Activated CD4-positive, alpha-beta T cell treated with anti-CD3 and anti-CD28 coated beads, Interleukin-2, amount 10 ng/mL, durations not matched to agents 24 days and 14 days (primary cell): Measurements from ENCODE around the gene ABRACL. TPM values are rescaled to one million over a fixed set of nuclear protein-coding genes. Genes with fewer than 3 reads are reported as not detected.
"Not testable (repeated sequence)": the region's sequence is repeated elsewhere in the genome, so short reads cannot be mapped to it uniquely, and the experiment has no call there.

ENCODE experiments used
- DNase-seq: peaks from one replicate; pipeline ENCODE4 v3.0.0; 2022
- H3K27ac Mint-ChIP-seq: one replicate; pipeline ENCODE4 v1.8.0; 2022; ENCODE audit warnings: mild to moderate bottlenecking, mixed read lengths
- H3K27me3 Mint-ChIP-seq: one replicate; pipeline ENCODE4 v1.8.0; 2022; ENCODE audit warnings: mixed read lengths
- H3K36me3 Mint-ChIP-seq: one replicate; pipeline ENCODE4 v1.8.0; 2022; ENCODE audit warnings: low read depth, mild to moderate bottlenecking, mixed read lengths
- H3K4me1 Mint-ChIP-seq: one replicate; pipeline ENCODE4 v1.8.0; 2021; ENCODE audit warnings: mixed read lengths
- H3K4me3 Mint-ChIP-seq: one replicate; pipeline ENCODE4 v1.8.0; 2022; ENCODE audit warnings: mild to moderate bottlenecking, moderate library complexity, mixed read lengths
- H3K9me3 Mint-ChIP-seq: one replicate; pipeline ENCODE4 v1.8.0; 2021; ENCODE audit warnings: mixed read lengths
- intact Hi-C: fragments of 100-400 bp; cut with micrococcal nuclease; formaldehyde crosslinking; loops from one replicate; pipeline ENCODE4 v1.15.1; 2023
- total RNA-seq: library from RNA; stranded (reverse); gene quantifications from 2 replicates; pipeline ENCODE4 v1.2.3, GENCODE V29; 2022

Gene ABRACL
- total RNA-seq, 1 donor from 2014 or later, result 134 TPM

DNA sequence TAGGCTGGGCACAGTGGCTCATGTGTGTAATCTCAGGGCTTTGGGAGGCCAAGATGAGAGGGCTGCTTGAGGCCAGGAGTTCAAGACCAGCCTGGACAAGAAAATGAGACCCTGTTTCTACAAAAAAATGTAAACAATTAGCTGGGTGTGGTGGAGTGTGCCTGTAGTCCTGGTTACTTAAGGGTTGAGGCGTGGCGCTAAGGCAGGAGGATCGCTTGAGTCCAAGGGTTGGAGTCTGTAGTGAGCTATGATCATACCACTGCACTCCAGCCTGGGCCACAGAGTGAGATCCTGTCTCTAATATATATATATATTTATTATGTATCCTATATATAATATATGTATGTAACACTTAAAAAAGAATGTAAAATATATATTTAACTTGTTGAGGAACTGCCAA is 7.9 kb upstream of the ABRACL start:
- Mint-ChIP-seq H3K27ac (no peak overlapping the region), H3K27me3 (no peaks in the 10 kb centered on the region), H3K4me1 (no peaks in the 10 kb centered on the region), H3K4me3 (no peak overlapping the region), H3K36me3 (no peaks in the 10 kb centered on the region), H3K9me3 (no peaks in the 10 kb centered on the region)
- intact Hi-C loops, result loop anchor here (10.0 kb wide), 1 partner anchor 224 kb away; no protein-coding TSS in a partner anchor
- DNase-seq, result peak; percentile 41

DNA sequence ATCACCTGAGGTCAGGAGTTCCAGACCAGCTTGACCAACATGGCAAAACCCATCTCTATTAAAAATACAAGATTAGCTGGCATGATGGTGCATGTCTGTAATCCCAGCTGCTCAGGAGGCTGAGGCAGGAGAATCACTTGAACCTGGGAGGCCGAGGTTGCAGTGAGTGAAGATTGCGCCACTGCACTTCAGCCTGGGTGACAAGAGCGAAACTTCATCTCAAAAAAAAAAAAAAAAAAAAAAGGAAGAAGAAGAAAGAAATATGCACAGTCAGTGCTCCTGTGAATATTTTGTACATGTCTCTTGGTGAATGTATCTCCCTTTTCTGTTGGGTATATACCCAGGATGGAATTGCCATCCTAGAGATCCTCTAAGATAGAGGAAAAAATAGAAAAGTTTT is 3.1 kb upstream of the ABRACL start:
- H3K36me3 Mint-ChIP-seq, DNase-seq, H3K27ac Mint-ChIP-seq, H3K9me3 Mint-ChIP-seq, H3K4me3 Mint-ChIP-seq, H3K27me3 Mint-ChIP-seq, H3K4me1 Mint-ChIP-seq: not testable (repeated sequence)
- intact Hi-C loops, result loop anchor here (5.0 to 10.0 kb wide), 2 partner anchors 137 to 219 kb away; no protein-coding TSS in a partner anchor

DNA sequence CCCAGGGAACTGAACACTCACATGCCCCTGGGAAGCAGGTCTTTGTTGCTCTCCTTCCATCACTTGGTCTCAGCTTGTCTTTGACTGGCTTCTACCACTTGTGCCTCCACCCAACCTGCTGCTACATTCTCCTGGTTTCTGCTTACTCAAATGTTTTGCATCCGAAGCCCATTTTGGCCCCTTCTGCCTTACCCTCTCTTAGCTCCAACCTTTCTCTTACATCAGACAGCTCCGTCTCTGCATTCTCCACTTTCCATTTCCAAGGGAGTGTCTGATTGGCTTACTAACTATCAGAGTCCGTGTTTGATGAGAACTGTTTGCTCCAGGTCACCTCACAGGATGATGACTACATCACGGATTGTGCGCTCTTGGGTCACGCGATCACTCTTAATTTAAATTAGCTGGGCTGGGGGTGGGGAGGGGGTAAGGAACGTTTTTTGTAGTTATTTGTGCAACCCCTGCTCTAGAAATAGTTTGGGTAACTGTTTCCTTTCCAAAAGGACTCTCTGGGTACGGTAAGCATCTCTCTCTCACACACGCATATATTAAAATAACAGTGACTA is 844 bp upstream of the ABRACL start:
- no peak overlapping the region for H3K4me3 Mint-ChIP-seq
- intact Hi-C loops, result loop anchor here (1.0 to 10.0 kb wide), 8 partner anchors 39 to 347 kb away; partner anchors contain the start of genes CITED2, HECA and REPS1

DNA sequence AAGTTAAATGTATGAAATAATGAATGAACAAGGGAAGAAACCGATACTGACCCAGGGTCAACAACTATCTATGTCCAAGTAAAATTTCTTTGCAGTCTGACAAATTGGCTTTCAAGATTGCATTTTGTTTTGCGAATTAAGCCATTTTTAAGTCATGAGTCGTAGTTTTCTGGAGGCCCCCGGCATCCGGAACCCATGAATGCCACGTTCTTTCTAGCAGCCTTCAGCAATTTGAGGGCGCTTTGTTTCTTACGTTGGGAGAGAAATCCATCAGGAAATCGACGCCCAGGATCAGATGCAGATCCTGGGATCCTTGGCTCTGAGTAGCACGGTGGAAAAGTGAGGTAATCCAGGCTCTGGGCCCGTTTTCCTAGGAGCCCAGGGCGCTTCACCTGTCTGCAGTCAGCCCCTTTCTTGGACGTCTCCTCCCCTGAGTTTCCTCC is 309 bp upstream of the ABRACL start:
- peaks cover 16% of the 10 kb centered on the region for H3K4me1 Mint-ChIP-seq
- peaks cover 4% of the 10 kb centered on the region for H3K36me3 Mint-ChIP-seq
- H3K27ac Mint-ChIP-seq, result peak overlapping the region; percentile 85
- no peak overlapping the region for H3K4me3 Mint-ChIP-seq
- no peaks in the 10 kb centered on the region for H3K27me3 Mint-ChIP-seq
- intact Hi-C loops, result loop anchor here (1.0 to 10.0 kb wide), 8 partner anchors 40 to 347 kb away; partner anchors contain the start of genes CITED2, HECA and REPS1
- no peak for DNase-seq
- H3K9me3 Mint-ChIP-seq, result no peaks in the 10 kb centered on the region

More for the DNA sequence above, 844 bp upstream of the ABRACL start:
- H3K4me1 Mint-ChIP-seq, result peaks cover 12% of the 10 kb centered on the region
- H3K27me3 Mint-ChIP-seq, result no peaks in the 10 kb centered on the region
- peak overlapping the region; percentile 85 for H3K27ac Mint-ChIP-seq
- H3K9me3 Mint-ChIP-seq, result no peaks in the 10 kb centered on the region
- DNase-seq, result peak; percentile 81
- peaks cover 2% of the 10 kb centered on the region for H3K36me3 Mint-ChIP-seq

DNA sequence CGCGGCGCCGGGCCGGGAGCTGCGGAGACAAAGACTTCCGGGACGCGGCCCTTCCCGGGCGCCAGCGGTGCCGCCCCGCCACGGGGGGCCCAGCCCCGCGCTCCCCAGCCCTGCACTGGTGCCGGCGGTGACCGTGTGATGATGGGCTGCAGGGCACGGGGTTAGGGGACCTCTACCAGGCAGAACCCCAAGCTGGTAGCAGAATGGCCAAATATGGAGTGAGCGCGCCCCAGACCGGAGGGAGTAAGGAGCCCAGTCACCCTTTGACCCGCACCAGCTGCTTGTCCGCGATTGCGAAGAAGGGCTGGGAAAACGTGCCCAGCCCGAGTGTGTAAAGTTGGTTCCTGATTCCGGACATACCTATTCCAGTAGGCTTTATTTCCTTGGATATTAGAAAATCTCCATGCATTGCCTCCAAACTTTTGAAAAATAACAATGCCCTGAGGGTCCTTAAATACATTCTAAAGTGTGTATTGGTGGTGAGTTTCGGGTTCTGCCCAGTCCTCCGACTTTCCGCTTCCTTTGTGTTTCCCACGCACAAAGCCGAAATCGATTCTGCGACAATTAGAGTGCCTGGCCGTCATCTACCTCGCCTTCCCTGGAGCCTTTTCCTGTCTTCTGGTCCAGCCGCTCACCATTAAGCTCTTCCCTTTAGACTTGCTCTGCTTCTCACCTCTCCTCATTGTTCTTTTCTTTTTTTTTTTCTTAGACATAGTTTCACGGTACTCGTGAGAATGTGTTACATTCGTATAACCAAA is 1.1 kb downstream of the ABRACL start:
- Mint-ChIP-seq H3K4me1 (peaks cover 21% of the 10 kb centered on the region), H3K4me3 (no peak overlapping the region), H3K36me3 (peaks cover 17% of the 10 kb centered on the region), H3K9me3 (no peaks in the 10 kb centered on the region), H3K27ac (no peak overlapping the region), H3K27me3 (no peaks in the 10 kb centered on the region)
- DNase-seq, result peak; percentile 79
- intact Hi-C loops, result loop anchor here (2.0 to 10.0 kb wide), 6 partner anchors 71 to 345 kb away; partner anchors contain the start of gene CITED2

DNA sequence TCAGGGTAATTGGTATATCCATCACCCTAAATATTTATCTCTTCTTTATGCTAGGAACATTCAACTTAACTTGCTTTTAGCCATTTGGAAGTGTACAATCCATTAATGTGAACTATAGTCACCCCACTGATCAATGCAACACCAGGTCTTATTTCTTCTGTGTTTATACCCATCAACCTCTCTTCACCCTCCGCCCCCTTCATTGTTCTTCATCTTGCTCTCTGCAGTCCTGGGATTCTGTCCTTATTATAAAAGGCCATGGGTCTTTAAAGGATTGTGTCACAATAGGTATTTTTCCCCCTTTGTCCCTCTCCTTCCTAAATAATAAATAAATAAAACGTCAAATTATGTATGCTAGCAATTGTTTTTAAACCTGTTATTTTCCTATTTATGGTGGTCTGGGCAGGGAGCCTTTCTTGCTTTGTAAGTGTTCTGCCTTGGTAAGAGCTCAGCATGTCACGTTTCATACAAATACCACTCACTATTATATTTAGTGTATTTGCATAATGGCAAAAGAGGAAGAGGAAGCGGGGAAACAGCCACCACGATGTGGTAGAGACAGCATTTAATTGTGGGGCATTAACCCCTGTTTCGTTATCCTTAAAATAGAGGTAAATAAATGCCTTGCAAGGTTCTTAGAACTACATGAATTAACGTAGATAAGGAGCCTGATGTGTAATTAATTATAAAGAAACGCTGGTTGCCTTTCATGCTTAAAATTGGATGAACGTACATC is 1.9 kb downstream of the ABRACL start:
- peak; percentile 68 for DNase-seq
- no peaks in the 10 kb centered on the region for H3K27me3 Mint-ChIP-seq
- no peak overlapping the region for H3K4me3 Mint-ChIP-seq
- no peak overlapping the region for H3K27ac Mint-ChIP-seq
- peaks cover 24% of the 10 kb centered on the region for H3K36me3 Mint-ChIP-seq
- no peaks in the 10 kb centered on the region for H3K9me3 Mint-ChIP-seq
- peaks cover 21% of the 10 kb centered on the region for H3K4me1 Mint-ChIP-seq
- intact Hi-C loops, result no loop called here

DNA sequence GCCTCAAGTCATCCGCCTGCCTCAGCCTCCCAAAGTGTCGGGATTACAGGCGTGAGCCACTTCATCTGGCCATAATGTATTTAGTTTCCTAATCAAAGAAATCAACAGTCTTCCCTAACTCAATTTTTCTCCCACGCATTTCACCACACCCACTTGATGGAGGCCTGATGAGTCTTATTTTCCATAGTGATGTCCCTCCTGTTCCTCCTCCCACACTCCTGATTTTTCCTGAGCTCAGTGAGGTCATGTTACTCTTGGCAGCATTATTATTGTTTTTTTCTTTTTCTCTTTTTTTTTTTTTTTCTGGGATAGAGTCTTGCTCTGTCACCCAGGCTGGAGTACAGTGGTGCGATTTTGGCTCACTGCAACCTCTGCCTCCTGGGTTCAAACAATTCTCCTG is 8.9 kb downstream of the ABRACL start:
- intact Hi-C loops, result no loop called here
- H3K27ac Mint-ChIP-seq, result peak overlapping the region; percentile 49
- H3K4me3 Mint-ChIP-seq, result peak overlapping the region; percentile 4
- peaks cover 65% of the 10 kb centered on the region for H3K36me3 Mint-ChIP-seq
- H3K27me3 Mint-ChIP-seq, result no peaks in the 10 kb centered on the region
- peaks cover 19% of the 10 kb centered on the region for H3K4me1 Mint-ChIP-seq
- no peak for DNase-seq
- peaks cover 3% of the 10 kb centered on the region for H3K9me3 Mint-ChIP-seq

DNA sequence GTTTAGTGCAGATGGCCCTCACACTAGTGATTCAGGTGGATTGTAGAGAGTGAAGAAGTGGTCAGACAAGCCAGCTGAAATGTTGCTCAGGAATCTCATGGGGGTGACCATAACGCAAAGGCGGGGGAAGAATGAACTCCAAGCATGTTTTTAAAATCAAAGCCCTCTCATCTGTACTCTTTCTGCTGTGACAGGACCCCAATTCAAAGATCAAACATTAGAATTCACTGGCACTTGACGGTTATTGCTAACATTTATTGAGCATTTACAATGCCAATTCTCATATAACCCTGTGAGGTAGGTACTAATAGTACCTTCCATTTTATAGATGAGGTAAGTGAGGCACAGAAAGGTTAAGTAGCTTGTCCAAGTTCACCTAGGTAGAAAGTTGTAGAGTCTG is 15.7 kb downstream of the ABRACL start:
- no peaks in the 10 kb centered on the region for H3K9me3 Mint-ChIP-seq
- H3K4me3 Mint-ChIP-seq, result no peak overlapping the region
- H3K27me3 Mint-ChIP-seq, result no peaks in the 10 kb centered on the region
- DNase-seq, result no peak
- no peak overlapping the region for H3K27ac Mint-ChIP-seq
- H3K36me3 Mint-ChIP-seq, result peaks cover 43% of the 10 kb centered on the region
- H3K4me1 Mint-ChIP-seq, result no peaks in the 10 kb centered on the region
- intact Hi-C loops, result no loop called here

DNA sequence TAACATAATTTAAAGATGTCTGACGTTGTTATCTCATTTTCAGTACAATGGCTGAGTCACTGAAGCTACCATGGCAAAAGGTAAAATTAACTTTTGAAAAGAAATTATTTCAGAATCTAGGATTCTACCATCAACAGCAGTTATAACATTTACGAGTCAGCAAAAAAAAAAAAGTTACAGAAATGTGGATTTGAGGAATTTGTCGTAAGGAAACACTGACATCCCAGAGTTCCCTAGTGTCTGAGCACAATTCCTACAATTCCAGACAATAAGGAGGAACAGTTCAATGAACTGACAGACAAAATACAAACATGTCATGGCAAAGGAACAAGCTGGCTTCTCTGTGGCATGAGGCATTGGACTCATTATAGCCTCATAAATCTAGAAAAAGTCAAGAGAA is 19.1 kb downstream of the ABRACL start:
- Mint-ChIP-seq H3K4me1 (no peaks in the 10 kb centered on the region), H3K36me3 (peaks cover 20% of the 10 kb centered on the region), H3K4me3 (no peak overlapping the region), H3K9me3 (no peaks in the 10 kb centered on the region), H3K27ac (no peak overlapping the region), H3K27me3 (no peaks in the 10 kb centered on the region)
- DNase-seq, result no peak
- intact Hi-C loops, result no loop called here

DNA sequence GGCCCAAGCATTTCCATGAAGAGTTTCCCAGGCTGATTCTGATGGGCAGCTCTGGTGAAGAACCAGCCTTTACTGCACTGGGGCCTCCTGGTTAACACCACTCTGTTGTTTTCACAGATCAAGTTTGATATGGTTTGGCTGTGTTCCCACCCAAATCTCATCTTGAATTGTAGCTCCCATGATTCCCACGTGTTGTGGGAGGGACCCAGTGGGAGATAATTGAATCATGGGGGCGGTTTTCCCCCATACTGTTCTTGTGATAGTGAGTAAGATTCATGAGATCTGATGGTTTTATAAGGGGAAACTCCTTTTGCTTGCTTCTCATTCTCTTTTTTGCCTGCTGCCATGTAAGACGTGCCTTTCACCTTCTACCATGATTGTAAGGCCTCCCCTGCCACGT is 20.4 kb downstream of the ABRACL start:
- H3K9me3 Mint-ChIP-seq, intact Hi-C loops, H3K4me1 Mint-ChIP-seq, H3K4me3 Mint-ChIP-seq, H3K27ac Mint-ChIP-seq, H3K36me3 Mint-ChIP-seq, H3K27me3 Mint-ChIP-seq, DNase-seq: not testable (repeated sequence)

DNA sequence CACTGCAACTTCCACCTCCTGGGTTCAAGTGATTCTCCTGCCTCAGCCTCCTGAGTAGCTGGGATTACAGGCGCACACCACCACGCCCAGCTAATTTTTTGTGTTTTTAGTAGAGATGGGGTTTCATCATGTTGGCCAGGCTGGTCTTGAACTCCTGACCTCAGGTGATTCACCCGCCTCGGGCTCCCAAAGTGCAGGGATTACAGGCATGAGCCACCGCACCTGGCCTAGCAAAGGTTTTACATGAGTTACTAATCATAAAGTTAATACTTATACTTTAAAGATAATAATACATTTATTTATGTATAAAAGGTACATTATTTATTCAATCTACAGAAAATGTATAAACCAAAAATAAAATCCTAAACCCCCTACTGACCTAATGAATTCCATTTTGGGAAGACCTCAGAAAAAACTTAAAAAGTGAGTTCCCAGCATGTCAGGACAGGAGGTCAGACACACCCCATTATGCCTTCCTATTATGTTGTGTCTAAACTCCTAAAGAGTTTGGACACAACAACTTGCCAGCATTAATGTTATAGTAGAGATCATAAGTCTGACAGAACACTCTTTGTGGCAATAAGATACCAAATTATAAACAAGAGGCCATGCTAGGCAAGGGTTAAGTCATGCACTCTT is 21.7 kb downstream of the ABRACL start:
- DNase-seq, intact Hi-C loops, H3K27me3 Mint-ChIP-seq, H3K36me3 Mint-ChIP-seq, H3K27ac Mint-ChIP-seq, H3K4me3 Mint-ChIP-seq, H3K4me1 Mint-ChIP-seq, H3K9me3 Mint-ChIP-seq: not testable (repeated sequence)

DNA sequence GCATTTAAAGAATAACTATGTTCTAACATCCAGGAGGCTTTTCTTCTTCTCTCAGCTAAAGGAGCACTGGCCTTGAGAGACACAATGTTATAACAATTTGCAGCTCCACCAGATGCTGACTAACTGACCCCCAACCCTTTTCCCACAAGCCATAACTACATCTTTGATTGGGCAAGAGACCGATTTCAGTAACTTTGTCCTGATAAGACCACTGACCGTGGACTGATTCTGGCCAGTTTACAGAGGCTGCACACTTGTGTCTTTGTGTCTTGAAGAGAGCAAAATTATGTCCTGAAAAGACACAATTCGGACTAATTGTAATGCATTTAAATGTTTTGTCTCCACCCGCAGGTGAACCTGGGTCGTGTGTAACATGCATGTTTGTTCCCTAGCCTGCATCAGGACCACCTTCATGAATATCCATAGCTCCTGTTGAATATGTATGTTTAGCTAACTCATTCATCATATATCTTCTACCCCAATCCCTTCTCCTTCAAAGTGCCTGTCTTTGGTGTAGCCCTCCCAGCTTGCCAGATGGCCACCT is 22.3 kb downstream of the ABRACL start:
- Mint-ChIP-seq H3K4me1 (no peaks in the 10 kb centered on the region), H3K27me3 (no peaks in the 10 kb centered on the region), H3K27ac (no peak overlapping the region), H3K36me3 (no peaks in the 10 kb centered on the region), H3K4me3 (no peak overlapping the region), H3K9me3 (no peaks in the 10 kb centered on the region)
- intact Hi-C loops, result no loop called here
- no peak for DNase-seq

DNA sequence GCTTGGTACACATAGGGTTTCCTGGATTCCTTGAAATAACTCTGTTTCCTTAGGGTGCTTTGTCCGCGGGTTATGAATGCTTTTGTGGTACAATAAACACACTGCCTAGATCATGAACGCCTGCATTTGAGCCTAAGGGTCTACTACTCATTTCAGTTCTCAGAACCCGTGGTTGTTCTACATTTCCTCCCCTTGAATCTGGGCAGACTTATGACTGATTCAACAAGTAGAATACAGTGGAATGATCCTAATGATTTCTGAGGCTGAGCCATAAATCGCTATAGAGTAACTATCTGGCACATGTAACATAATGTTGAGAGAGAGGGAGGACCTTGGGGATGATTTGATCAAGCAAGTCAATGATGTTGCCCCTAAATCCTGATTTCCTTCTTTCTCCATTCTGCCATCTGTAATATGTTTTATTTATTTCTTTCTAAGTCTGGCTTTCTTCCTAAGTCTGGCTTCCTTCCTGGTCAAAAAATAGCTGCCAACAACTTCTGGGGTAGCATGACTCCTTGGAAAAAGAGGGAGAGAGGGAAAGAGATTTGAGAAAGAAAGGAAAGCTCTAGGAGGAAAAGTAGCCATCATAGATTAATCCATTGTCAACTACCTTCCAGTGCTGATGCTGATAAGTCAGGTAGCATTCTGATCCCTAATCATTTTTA is 23.0 kb downstream of the ABRACL start:
- H3K4me1 Mint-ChIP-seq, result no peaks in the 10 kb centered on the region
- no peaks in the 10 kb centered on the region for H3K9me3 Mint-ChIP-seq
- H3K27me3 Mint-ChIP-seq, result no peaks in the 10 kb centered on the region
- no peak for DNase-seq
- intact Hi-C loops, result no loop called here
- no peak overlapping the region for H3K4me3 Mint-ChIP-seq
- H3K27ac Mint-ChIP-seq, result no peak overlapping the region
- no peaks in the 10 kb centered on the region for H3K36me3 Mint-ChIP-seq
